Ishikawa (cell line): ENCODE measurements around the gene SLC12A7.

Experiments
- CREB1 ChIP-seq: IDR thresholded peaks from 2 replicates; pipeline ENCODE4 v1.6.1; 2012; ENCODE audit warnings: low read depth
- EGR1 ChIP-seq: IDR thresholded peaks from 2 replicates; pipeline ENCODE4 v1.6.1; 2012
- EP300 ChIP-seq: IDR thresholded peaks from 2 replicates; pipeline ENCODE4 v1.6.1; 2012; ENCODE audit warnings: borderline replicate concordance
- TAF1 ChIP-seq: IDR thresholded peaks from 2 replicates; pipeline ENCODE4 v1.6.1; 2012; ENCODE audit warnings: low read depth, mild to moderate bottlenecking
- TEAD4 ChIP-seq: IDR thresholded peaks from 2 replicates; pipeline ENCODE4 v1.6.1; 2012
- ZBTB7A ChIP-seq: IDR thresholded peaks from 2 replicates; pipeline ENCODE4 v1.6.1; 2012; ENCODE audit warnings: low read depth
- TF ChIP-seq, protein P1 (sequence below): IDR thresholded peaks from 2 replicates; pipeline ENCODE4 v1.6.1; 2012
- TF ChIP-seq, protein P2 (sequence below): IDR thresholded peaks from 2 replicates; pipeline ENCODE4 v1.6.1; 2012; ENCODE audit warnings: low read depth, mild to moderate bottlenecking

DNA sequence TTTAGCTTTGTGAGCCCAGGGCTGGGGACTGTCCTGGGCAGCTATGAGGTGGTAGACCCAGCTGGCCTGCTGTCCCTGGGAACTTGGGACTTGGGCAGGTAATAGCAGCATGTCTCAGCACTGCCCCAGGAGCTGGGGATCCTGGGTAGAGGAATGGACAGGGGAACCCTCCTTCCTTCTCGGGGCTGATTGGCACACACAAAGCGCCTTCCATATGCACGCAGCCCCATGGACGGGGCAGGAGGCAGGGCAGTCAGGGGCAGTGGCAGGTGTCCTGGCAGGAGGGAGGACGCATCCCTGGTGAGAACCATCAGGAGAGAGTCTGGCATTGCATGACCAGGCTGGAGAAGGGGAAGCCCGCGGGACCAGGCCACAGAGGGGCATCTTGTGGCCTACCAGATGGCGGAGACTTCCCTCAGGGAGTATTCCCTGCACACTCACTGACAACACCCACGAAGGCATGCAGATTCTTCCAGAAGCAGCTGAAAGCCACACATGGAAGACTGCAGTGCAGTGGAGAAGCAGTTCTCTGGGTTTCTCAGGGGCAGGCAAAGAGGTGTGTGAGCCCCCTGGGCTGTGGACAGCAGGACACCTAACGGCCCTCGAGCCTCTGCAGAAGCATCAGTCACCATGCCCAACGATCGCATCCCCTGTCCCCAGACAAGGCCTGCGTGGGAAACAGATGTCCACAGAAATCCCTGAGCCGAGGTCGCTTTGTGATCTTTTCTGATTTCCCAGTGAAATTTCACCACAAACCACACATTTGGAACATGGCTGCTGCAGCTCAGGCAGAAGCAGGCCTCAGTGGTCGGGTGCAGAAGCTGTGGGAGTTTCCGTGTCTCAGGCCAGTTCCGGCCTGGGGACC, 110.2 kb downstream of the SLC12A7 start:
- TF ChIP-seq EGR1 (no peak), CREB1 (no peak), EP300 (no peak), TEAD4 (no peak), TAF1 (no peak), ZBTB7A (no peak)
- TF ChIP-seq, protein P1, sequence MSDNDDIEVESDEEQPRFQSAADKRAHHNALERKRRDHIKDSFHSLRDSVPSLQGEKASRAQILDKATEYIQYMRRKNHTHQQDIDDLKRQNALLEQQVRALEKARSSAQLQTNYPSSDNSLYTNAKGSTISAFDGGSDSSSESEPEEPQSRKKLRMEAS, result no peak
- TF ChIP-seq, protein P2, sequence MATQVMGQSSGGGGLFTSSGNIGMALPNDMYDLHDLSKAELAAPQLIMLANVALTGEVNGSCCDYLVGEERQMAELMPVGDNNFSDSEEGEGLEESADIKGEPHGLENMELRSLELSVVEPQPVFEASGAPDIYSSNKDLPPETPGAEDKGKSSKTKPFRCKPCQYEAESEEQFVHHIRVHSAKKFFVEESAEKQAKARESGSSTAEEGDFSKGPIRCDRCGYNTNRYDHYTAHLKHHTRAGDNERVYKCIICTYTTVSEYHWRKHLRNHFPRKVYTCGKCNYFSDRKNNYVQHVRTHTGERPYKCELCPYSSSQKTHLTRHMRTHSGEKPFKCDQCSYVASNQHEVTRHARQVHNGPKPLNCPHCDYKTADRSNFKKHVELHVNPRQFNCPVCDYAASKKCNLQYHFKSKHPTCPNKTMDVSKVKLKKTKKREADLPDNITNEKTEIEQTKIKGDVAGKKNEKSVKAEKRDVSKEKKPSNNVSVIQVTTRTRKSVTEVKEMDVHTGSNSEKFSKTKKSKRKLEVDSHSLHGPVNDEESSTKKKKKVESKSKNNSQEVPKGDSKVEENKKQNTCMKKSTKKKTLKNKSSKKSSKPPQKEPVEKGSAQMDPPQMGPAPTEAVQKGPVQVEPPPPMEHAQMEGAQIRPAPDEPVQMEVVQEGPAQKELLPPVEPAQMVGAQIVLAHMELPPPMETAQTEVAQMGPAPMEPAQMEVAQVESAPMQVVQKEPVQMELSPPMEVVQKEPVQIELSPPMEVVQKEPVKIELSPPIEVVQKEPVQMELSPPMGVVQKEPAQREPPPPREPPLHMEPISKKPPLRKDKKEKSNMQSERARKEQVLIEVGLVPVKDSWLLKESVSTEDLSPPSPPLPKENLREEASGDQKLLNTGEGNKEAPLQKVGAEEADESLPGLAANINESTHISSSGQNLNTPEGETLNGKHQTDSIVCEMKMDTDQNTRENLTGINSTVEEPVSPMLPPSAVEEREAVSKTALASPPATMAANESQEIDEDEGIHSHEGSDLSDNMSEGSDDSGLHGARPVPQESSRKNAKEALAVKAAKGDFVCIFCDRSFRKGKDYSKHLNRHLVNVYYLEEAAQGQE, result no peak
